ENCODE data around the gene TMEM269. TPM values are rescaled to one million over a fixed set of nuclear protein-coding genes. Genes with fewer than 3 reads are reported as not detected.
"Not testable (repeated sequence)": the region's sequence is repeated elsewhere in the genome, so short reads cannot be mapped to it uniquely, and the experiment has no call there.

TMEM269 gene
- polyA plus RNA-seq, 3 donors = 0.44 to 1.1 (median 0.79) TPM

DNA sequence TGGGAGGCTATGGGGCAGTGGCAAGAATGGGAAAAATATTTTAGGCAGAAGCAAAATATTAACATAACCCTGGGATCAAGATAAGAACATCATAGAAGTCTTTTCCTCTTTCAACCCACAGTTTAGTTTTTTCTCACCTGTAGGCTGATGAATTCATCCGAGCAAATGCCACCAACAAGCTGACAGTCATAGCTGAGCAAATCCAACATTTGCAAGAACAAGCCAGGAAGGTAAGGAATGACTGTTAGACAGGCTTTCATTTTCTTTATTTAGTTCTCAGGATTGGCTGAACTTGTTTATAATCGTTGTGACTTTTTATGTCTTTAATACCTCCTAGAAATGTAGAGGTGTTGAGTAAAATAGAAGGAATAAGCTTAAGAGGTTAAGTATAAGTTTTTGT is 11.4 kb upstream of the TMEM269 start:
- DNase-seq (ENCODE audit: low read depth in 3 of 3, low spot score in 2 of 3) = no peak

DNA sequence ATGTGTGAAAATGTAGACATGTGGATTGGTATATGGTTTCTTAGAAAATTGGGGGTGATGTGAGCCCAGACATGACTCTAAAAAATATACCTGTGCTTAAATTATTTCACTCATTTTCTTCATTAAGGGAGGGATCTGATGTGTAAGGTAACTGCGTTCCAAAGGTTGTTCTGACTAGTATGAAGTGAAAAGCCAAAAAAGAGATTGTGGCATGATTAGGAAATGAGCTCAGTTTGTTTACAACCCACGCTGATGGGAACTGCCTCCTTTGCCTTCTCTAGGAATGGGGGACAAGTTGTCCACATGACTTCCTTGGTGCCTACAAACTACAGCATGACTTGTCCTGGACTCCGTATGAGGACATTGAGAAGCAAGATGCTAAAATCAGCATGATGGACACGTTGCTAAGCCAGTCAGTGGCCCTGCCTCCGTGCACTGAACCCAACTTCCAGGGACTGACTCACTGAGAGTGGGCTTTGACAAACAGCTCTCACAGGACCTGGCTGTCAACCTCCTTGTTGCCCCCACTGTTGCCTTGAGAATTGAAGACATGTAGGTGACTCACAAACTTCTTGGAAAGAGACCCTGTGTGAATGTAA is 9.8 kb upstream of the TMEM269 start:
- DNase-seq (ENCODE audit: low read depth in 3 of 3, low spot score in 2 of 3) = no peak

GRCh38 chr1:42776502-42776901 is 8.3 kb upstream of the TMEM269 start:
- no peak for DNase-seq (ENCODE audit: low read depth in 3 of 3, low spot score in 2 of 3)

DNA sequence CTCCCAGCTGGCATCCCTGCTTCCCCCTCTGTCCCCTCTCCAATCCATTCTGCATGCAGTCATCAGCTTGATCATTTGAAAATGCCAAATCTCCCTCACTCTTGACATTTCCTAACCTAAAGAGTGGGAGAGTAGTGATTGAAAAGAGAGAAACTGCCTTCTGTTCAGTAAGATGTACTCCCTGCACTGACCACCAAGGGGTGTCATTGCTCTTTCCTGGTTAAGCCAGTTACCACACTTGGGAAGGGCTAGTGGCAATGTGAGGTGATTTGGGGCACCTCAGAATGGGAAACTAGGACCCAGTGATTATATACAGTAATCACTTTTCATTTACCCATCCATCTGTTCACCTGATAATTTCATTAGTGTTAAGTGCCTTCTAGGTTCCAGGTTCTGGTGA is 6.9 kb upstream of the TMEM269 start:
- no peak for DNase-seq (ENCODE audit: low read depth in 3 of 3, low spot score in 2 of 3)

DNA sequence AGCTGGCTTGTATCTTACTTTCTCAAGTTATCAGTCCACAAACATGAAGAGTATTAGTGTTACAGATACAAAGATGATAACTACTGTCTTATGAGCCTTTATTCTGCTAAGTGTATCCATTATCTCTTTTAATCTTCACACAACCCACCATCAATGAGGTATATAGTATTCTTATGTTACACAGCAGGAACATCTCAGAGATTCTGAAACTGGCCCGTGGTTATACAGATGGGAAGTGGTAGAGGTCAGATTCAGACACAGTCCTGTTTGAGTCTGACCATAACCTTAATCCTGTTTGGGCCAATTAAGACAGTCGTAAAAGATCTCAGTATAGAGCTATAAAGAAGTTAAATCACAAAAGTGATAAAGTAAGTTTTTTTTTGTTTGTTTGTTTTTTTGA is 5.1 kb upstream of the TMEM269 start:
- DNase-seq (ENCODE audit: low read depth in 3 of 3, low spot score in 2 of 3) = no peak

GRCh38 chr1:42780176-42780575 is 4.6 kb upstream of the TMEM269 start:
- no peak for DNase-seq (ENCODE audit: low read depth in 3 of 3, low spot score in 2 of 3)

GRCh38 chr1:42783092-42783491 is 1.7 kb upstream of the TMEM269 start:
- no peak for DNase-seq (ENCODE audit: low read depth in 3 of 3, low spot score in 2 of 3)

- DNase-seq (ENCODE audit: low read depth in 3 of 3, low spot score in 2 of 3) = no peak
Measured at GRCh38 chr1:42784547-42784945, 245 bp upstream of the TMEM269 start.

DNA sequence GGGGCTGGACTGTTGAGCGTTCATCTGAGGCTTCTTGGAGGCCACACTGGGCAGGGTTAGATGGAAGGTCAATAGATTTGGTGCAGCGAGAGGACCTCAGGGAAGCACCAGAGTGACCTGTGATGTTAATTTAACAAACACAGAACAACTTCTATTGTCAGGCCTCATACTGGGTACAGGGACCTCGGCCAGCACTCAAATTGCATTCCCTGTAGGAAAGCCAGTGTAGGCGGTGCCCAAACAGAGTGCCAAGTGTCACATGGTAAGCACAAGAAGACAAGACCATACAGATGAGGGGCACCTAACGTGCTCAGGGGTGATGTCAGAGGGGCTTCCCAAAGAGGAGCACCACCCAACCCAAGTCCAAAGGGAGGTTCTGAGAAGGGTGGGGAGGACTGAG is 1.3 kb downstream of the TMEM269 start:
- no peak for DNase-seq (ENCODE audit: low read depth in 3 of 3, low spot score in 2 of 3)

DNA sequence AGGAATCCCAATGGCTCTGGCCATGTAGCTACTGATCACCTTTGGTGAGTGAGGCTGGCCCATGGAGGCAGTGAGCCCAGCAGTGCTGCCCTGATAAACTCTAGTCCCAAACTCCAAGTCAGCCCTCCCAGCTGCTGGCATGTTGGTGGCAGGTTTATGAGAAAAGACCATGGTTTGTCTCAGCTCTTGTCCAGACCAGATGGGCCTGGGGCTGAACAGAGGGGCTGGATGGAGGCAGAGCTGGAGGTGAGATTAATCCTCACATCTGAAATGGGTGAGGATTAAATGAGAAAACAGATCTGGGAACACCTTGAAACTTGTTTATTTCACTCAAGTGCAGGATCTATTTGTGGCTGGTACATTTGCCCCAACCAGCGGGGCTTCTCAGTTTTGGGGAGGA is 3.2 kb downstream of the TMEM269 start:
- no peak for DNase-seq (ENCODE audit: low read depth in 3 of 3, low spot score in 2 of 3)

- DNase-seq (ENCODE audit: low read depth in 3 of 3, low spot score in 2 of 3) = no peak
Measured at GRCh38 chr1:42793824-42794223, 9.0 kb downstream of the TMEM269 start.

DNA sequence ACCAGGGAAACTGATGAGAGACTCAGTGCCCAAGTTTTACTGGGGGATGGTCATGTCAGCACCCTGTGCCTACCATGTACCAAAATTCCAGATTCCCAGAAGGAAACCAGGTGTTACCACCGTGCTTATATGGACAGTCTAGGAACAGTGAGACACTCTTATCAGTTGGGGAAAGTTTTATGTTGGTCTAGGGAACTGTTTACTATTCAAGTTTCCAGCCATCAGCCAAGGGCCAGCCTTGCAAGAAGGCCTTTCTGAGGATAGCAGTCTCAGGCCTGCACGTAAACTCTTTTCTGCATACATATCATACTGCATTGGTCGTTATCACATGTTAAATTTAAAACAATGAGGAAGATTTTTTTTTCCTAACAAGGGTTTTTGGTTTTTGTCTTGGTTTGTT is 12.6 kb downstream of the TMEM269 start:
- no peak for DNase-seq (ENCODE audit: low read depth in 3 of 3, low spot score in 2 of 3)

DNA sequence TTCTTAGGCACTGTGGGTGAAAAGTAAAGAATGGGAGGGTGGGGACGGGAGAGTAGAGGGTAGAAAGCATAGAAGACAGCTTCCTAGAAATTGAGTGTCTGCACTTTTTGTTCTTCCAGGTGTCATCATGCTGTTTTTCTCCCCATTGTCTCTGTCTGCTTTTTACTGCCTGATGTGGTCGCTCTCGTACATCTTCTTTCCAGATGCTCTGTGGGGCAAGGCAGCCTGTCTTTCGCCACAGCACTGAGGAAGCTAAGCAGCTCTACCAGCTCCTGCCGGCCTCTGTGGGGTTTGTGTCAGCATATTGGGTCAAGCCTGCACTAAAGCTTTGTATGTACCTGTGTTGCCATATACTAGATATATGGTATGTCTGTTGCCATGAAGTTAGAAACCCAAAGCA is 13.2 kb downstream of the TMEM269 start:
- no peak for DNase-seq (ENCODE audit: low read depth in 3 of 3, low spot score in 2 of 3)

DNA sequence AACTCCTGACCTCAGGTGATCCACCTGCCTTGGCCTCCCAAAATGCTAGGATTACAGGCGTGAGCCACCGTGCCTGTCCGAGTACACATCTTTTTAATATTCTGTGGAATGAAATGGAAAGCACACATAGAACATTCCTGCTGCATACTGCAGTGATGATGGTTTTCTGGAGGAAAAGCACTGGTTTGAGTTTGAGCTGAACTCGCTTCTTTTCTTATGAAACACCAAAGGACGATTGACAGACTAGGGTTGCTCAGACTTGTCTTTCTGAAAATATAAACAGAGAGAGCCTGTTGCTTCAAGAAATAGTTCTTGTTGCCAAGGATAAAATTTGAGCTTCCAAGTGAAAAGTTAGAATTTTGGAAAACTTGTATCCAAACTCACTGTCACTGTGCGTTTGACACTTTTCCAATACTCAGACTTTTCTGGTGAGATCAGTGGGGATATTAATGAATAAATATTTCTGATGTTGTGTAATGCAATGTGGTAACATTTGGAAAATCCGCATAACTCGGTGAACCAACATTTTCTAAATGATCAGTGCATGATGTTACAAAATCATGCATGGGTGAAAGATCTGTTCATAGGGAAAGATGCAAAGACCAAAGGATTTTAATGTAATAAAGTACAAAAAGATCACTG is 17.2 kb downstream of the TMEM269 start:
- DNase-seq (ENCODE audit: low read depth in 3 of 3, low spot score in 2 of 3) = no peak

DNA sequence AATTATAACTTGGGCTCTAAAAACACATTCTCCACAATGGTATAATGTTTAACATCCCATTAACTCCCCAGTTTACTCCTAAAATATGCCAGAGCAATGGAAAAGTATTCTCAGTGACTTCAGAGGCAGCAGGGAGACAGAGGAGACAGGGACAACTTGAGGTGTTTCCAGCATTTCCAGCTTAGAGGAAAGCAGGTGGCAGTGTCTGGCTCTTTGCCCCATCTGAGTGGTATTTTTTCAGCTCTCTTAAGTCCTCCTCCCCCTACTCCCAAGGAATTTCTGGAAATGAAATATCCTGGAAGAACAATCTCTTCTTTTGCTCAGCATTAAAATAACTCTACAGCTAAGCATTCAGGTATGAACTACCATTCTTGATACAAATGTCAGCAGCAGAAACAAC is 21.4 kb downstream of the TMEM269 start:
- DNase-seq (ENCODE audit: low read depth in 3 of 3, low spot score in 2 of 3) = no peak

GRCh38 chr1:42806593-42806992 is 21.8 kb downstream of the TMEM269 start:
- no peak for DNase-seq (ENCODE audit: low read depth in 3 of 3, low spot score in 2 of 3)

DNA sequence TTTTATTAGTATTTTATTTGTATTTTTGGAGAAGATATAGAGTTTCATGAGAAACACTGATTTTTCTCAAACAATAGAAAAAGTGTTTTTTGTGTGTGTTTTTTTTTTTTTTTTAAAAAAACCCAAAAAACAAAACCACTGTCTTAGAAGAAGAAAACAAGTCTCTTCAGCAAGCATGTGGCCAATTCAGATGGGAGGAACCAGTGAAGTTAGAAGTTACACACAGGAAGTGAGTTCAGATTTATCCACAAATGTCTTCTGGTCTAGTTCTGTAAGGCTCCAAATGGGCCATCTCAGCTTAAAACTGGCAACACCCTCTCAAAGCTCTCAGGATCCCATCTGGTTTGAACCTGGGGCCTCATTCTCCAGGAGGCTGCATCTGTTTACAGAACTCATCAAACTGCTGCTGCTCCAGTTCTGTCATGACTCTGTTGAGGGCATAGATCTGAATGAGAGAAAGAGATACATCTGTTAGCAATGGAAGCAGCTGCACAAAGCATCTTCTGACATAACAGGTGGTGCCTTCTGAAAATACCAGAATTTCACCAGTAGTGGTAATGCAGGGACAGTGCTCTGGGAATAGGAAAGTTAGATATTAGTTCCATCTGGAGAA is 22.4 kb downstream of the TMEM269 start:
- DNase-seq (ENCODE audit: low read depth in 3 of 3, low spot score in 2 of 3) = no peak

GRCh38 chr1:42814815-42815214 is 30.0 kb downstream of the TMEM269 start:
- not testable (repeated sequence) for DNase-seq (ENCODE audit: low read depth in 3 of 3, low spot score in 2 of 3)

- no peak for DNase-seq (ENCODE audit: low read depth in 3 of 3, low spot score in 2 of 3)
Measured at GRCh38 chr1:42815941-42816584, 31.3 kb downstream of the TMEM269 start.

DNA sequence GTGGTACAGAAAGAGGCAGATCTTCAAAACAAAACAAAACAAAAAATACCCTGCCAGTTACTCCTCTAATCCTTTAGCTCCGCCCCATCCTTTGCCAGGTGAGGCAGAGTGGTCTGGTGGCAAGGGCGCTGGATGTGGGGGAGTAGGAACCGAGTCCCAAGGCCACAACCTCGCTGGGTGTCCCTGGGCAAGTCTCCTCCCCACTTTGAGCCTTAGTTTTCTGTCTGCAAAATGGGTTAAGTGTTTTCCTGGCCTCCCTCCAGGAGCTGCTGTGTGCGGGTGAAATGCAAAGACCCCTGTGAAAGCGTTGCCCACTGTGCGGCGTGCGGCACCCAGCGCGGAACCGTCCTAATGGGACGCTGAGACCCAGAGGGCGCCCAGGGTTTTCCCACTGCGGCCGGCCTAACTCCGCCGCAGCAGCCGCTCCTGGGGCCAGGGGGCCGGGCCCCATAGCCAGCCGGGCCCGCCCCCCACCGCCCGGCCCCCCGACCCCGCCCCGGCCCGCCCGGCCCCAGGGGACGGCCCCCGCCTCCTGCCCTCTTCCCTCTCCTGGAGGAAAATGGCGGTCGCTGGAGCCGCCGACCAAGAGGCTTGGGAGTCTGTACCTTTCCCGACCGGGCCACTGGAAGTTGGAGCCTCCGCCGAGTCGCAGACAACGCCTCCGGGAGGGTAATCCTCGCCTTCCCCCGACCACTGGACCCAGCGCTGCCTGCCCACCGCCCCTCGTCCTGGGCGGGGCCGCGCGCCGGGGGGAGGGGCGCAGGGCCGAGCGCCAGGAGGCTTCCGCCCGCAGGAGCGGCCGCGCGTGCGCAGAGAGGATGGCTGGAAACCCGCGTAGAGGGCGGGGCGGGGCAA is 32.0 kb downstream of the TMEM269 start, which contains the start of the genes ERMAP and SVBP:
Gene ERMAP (plus strand): TSS at position 538 of the 855 bp plus-strand sequence. CDS start 13,327 bp downstream, outside the sequence.
Gene SVBP (minus strand): TSS at position 813 of the 855 bp plus-strand sequence. CDS start 853 bp downstream, outside the sequence.
- peak; percentile 74 to 81 (median 81) for DNase-seq (ENCODE audit: low read depth in 3 of 3, low spot score in 2 of 3)

DNA sequence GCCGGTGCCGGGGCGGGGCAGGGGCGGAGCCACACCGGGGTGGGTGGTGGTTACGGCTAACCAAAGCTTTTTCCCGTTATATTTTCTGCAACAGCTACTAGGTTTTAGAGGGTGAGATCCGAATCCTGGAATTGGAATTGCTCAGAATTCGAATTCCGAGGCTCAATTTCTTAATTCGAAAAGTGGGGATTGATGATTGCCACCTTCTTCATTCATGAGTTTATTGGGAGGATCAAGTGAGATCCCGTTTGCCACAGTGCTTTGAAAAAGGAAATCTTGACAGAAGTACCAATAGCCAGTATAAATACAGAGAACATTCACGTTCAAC is 32.6 kb downstream of the TMEM269 start:
- no peak for DNase-seq (ENCODE audit: low read depth in 3 of 3, low spot score in 2 of 3)
